Naive thymus-derived CD4-positive, alpha-beta T cell (primary cell): ENCODE results near the gene BRF1. TPM values are rescaled to one million over a fixed set of nuclear protein-coding genes. Genes with fewer than 3 reads are reported as not detected.

Experiments used
- ATAC-seq: fragments of 150-1000 bp; cut with Tn5 transposase; 2 replicates; pipeline ENCODE4 v1.10.0; 2021; ENCODE audit warnings: mild to moderate bottlenecking, moderate library complexity
- CTCF ChIA-PET: fragments of 350-600 bp; sonication (Branson Sonifier 250); formaldehyde crosslinking; loops from one replicate; lab custom pipeline; 2021; ENCODE audit warnings: antibody characterized with exemption; lab: Charles Lee
- POLR2A ChIA-PET: fragments of 350-600 bp; sonication (Branson Sonifier 250); formaldehyde crosslinking; loops from one replicate; lab custom pipeline; 2021; ENCODE audit warnings: antibody characterized with exemption, inconsistent platforms; lab: Charles Lee
- DNase-seq, 9 donors: peaks; one replicate each; pipeline versions ENCODE4 v3.0.0 to v3.0.0-alpha.2; 2020 to 2022; ENCODE audit warnings: mixed read lengths in 1 of 9
- H3K27ac ChIP-seq: one replicate; pipeline ENCODE4 v1.7.0; 2013; ENCODE audit warnings: mild to moderate bottlenecking, low read depth, low read length, moderate library complexity
- H3K27me3 ChIP-seq, 2 donors: one replicate each; pipeline ENCODE4 v1.7.0; 2013; ENCODE audit warnings: low read length in 2 of 2, mild to moderate bottlenecking in 2 of 2, moderate library complexity in 2 of 2; ENCODE audit not compliant: control insufficient read depth in 2 of 2, insufficient read depth in 2 of 2
- H3K36me3 ChIP-seq, 3 experiments: 1 replicate in 2 of 3; 2 replicates in 1 of 3; pipeline ENCODE4 v1.7.0; 2013; ENCODE audit warnings: low read length in 3 of 3, mild to moderate bottlenecking in 3 of 3, moderate library complexity in 1 of 3; ENCODE audit not compliant: insufficient read depth in 3 of 3, control insufficient read depth in 2 of 3
- H3K4me1 ChIP-seq, 2 donors: one replicate each; pipeline ENCODE4 v1.7.0; 2013; ENCODE audit warnings: low read length in 2 of 2, mild to moderate bottlenecking in 2 of 2, moderate library complexity in 1 of 2; ENCODE audit not compliant: control insufficient read depth in 2 of 2, insufficient read depth in 2 of 2
- H3K4me3 ChIP-seq: 2 replicates; pipeline ENCODE4 v1.7.0; 2013; ENCODE audit warnings: mild to moderate bottlenecking, low read length
- H3K9me3 ChIP-seq, 3 experiments: 1 replicate in 2 of 3; 2 replicates in 1 of 3; pipeline ENCODE4 v1.7.0; 2013; ENCODE audit warnings: low read length in 3 of 3; ENCODE audit not compliant: control insufficient read depth in 2 of 3
- H3K27ac Mint-ChIP-seq, 9 donors: one replicate each; pipeline ENCODE4 v1.8.0; 2020 to 2022; ENCODE audit warnings: mixed read lengths in 9 of 9, mild to moderate bottlenecking in 8 of 9, moderate library complexity in 5 of 9, inconsistent platforms in 2 of 9
- H3K27me3 Mint-ChIP-seq, 5 donors: one replicate each; pipeline ENCODE4 v1.8.0; 2021 to 2022; ENCODE audit warnings: mixed read lengths in 5 of 5, mild to moderate bottlenecking in 1 of 5
- H3K36me3 Mint-ChIP-seq, 5 donors: one replicate each; pipeline ENCODE4 v1.8.0; 2020 to 2022; ENCODE audit warnings: mixed read lengths in 5 of 5, mild to moderate bottlenecking in 3 of 5, inconsistent platforms in 1 of 5
- H3K4me1 Mint-ChIP-seq, 7 donors: one replicate each; pipeline ENCODE4 v1.8.0; 2020 to 2022; ENCODE audit warnings: mixed read lengths in 7 of 7, mild to moderate bottlenecking in 3 of 7, inconsistent platforms in 1 of 7
- H3K4me3 Mint-ChIP-seq, 10 donors: one replicate each; pipeline ENCODE4 v1.8.0; 2020 to 2022; ENCODE audit warnings: mild to moderate bottlenecking in 10 of 10, mixed read lengths in 10 of 10, moderate library complexity in 6 of 10, inconsistent platforms in 2 of 10
- H3K9me3 Mint-ChIP-seq, 11 donors: one replicate each; pipeline ENCODE4 v1.8.0; 2020 to 2022; ENCODE audit warnings: mixed read lengths in 11 of 11, mild to moderate bottlenecking in 4 of 11, inconsistent platforms in 1 of 11, moderate library complexity in 1 of 11
- intact Hi-C, 2 donors: fragments of 100-400 bp; cut with micrococcal nuclease; formaldehyde crosslinking; loops; one replicate each; pipeline ENCODE4 v1.15.1; 2023
- polyA plus RNA-seq, 2 donors: library from polyadenylated mRNA; unstranded; fragments of 300-500 nt; fragmentation: Illumina TruSeq; gene quantifications; one replicate each; pipeline ENCODE4 v1.2.3, GENCODE V29; 2021
- total RNA-seq, 6 experiments: library from RNA in 5 of 6; stranded (reverse) in 5 of 6; gene quantifications; 1 replicate in 5 of 6; 2 replicates in 1 of 6; pipeline ENCODE4 v1.2.3 and lab custom pipeline; 2021 to 2026

Gene BRF1
- total and polyA plus RNA-seq, 7 experiments from 2014 or later: 7.1 to 75.7 (median 60.2) TPM

GRCh38 chr14:105247026-105247425 lies 53.8 kb downstream of the BRF1 start:
- ChIA-PET POLR2A (no interaction called here), CTCF (interaction anchor here (0.7 to 1.1 kb wide), 2 partner anchors 35 to 105 kb away, joined by 3 to 4 read pairs; no protein-coding TSS in a partner anchor)
- no peaks in the 10 kb centered on the region for H3K27me3 Mint-ChIP-seq
- Histone ChIP-seq H3K27ac (no peak overlapping the region), H3K36me3 (peaks cover 0 to 31% (median 0%) of the 10 kb centered on the region in 3 experiments), H3K4me1 (peaks cover 12 to 14% of the 10 kb centered on the region in 2 donors), H3K27me3 (no peaks in the 10 kb centered on the region), H3K4me3 (no peak overlapping the region), H3K9me3 (no peaks in the 10 kb centered on the region)
- H3K4me3 Mint-ChIP-seq: peak overlapping the region in 9 of 10 donors; percentile 66 to 81 (median 79)
- H3K9me3 Mint-ChIP-seq: no peaks in the 10 kb centered on the region
- no peak for ATAC-seq
- peaks cover 17 to 52% (median 31%) of the 10 kb centered on the region in 7 donors for H3K4me1 Mint-ChIP-seq
- peak overlapping the region in 5 of 9 donors; percentile 59 to 89 (median 67) for H3K27ac Mint-ChIP-seq
- no peak for DNase-seq
- H3K36me3 Mint-ChIP-seq: peaks cover 0 to 11% (median 0%) of the 10 kb centered on the region in 5 donors
- intact Hi-C loops: loop anchor here in 1 of 2 donors (10.0 kb wide), 1 partner anchor 48 kb away; no protein-coding TSS in a partner anchor

- Mint-ChIP-seq H3K4me1 (peaks cover 14 to 36% (median 20%) of the 10 kb centered on the region in 7 donors), H3K4me3 (peak overlapping the region in 1 of 10 donors; percentile 30), H3K27me3 (no peaks in the 10 kb centered on the region), H3K9me3 (no peaks in the 10 kb centered on the region), H3K27ac (peak overlapping the region in 1 of 9 donors; percentile 28), H3K36me3 (peaks cover 0 to 11% (median 0%) of the 10 kb centered on the region in 5 donors)
- Histone ChIP-seq H3K4me3 (no peak overlapping the region), H3K9me3 (no peaks in the 10 kb centered on the region), H3K27ac (no peak overlapping the region), H3K27me3 (no peaks in the 10 kb centered on the region), H3K36me3 (peaks cover 0 to 17% (median 0%) of the 10 kb centered on the region in 3 experiments), H3K4me1 (peaks cover 9 to 14% of the 10 kb centered on the region in 2 donors)
- ChIA-PET POLR2A (interaction anchor here (1.4 kb wide), 1 partner anchor 57 kb away, joined by 3 read pairs; no protein-coding TSS in a partner anchor), CTCF (no interaction called here)
- intact Hi-C loops: loop anchor here in 1 of 2 donors (10.0 kb wide), 1 partner anchor 50 kb away; no protein-coding TSS in a partner anchor
- DNase-seq: no peak
- ATAC-seq: no peak
These were observed 56.5 kb downstream of the BRF1 start for GRCh38 chr14:105244334-105244733.

- Histone ChIP-seq H3K36me3 (peaks cover 0 to 17% (median 0%) of the 10 kb centered on the region in 3 experiments), H3K4me3 (no peak overlapping the region), H3K4me1 (no peaks in the 10 kb centered on the region), H3K9me3 (no peaks in the 10 kb centered on the region), H3K27ac (no peak overlapping the region), H3K27me3 (no peaks in the 10 kb centered on the region)
- H3K27ac Mint-ChIP-seq: no peak overlapping the region
- no peaks in the 10 kb centered on the region for H3K27me3 Mint-ChIP-seq
- H3K4me3 Mint-ChIP-seq: no peak overlapping the region
- peaks cover 7 to 21% (median 10%) of the 10 kb centered on the region in 7 donors for H3K4me1 Mint-ChIP-seq
- H3K9me3 Mint-ChIP-seq: no peaks in the 10 kb centered on the region
- peaks cover 0 to 10% (median 0%) of the 10 kb centered on the region in 5 donors for H3K36me3 Mint-ChIP-seq
- ChIA-PET POLR2A (no interaction called here), CTCF (no interaction called here)
- no peak for DNase-seq
- ATAC-seq: peak; percentile 10
- intact Hi-C loops: loop anchor here in 1 of 2 donors (10.0 kb wide), 1 partner anchor 53 kb away; no protein-coding TSS in a partner anchor
These were observed 59.2 kb downstream of the BRF1 start for GRCh38 chr14:105241641-105242040.

- Mint-ChIP-seq H3K27ac (no peak overlapping the region), H3K36me3 (peaks cover 0 to 9% (median 0%) of the 10 kb centered on the region in 5 donors), H3K27me3 (no peaks in the 10 kb centered on the region), H3K4me3 (no peak overlapping the region), H3K4me1 (peaks cover 7 to 16% (median 9%) of the 10 kb centered on the region in 7 donors), H3K9me3 (no peaks in the 10 kb centered on the region)
- DNase-seq (no peak), ATAC-seq (no peak)
- no peaks in the 10 kb centered on the region for H3K4me1 ChIP-seq
- peaks cover 0 to 17% (median 0%) of the 10 kb centered on the region in 3 experiments for H3K36me3 ChIP-seq
- H3K4me3 ChIP-seq: no peak overlapping the region
- ChIA-PET POLR2A (no interaction called here), CTCF (no interaction called here)
- no peaks in the 10 kb centered on the region for H3K9me3 ChIP-seq
- no peaks in the 10 kb centered on the region for H3K27me3 ChIP-seq
- no peak overlapping the region for H3K27ac ChIP-seq
- intact Hi-C loops: loop anchor here in 1 of 2 donors (10.0 kb wide), 1 partner anchor 54 kb away; no protein-coding TSS in a partner anchor
These were observed 59.8 kb downstream of the BRF1 start for GRCh38 chr14:105240811-105241576.

- ChIA-PET POLR2A (no interaction called here), CTCF (no interaction called here)
- H3K27me3 ChIP-seq: no peaks in the 10 kb centered on the region
- peaks cover 0 to 33% (median 0%) of the 10 kb centered on the region in 3 experiments for H3K36me3 ChIP-seq
- H3K4me1 ChIP-seq: no peaks in the 10 kb centered on the region
- H3K4me3 ChIP-seq: no peak overlapping the region
- no peak for DNase-seq
- no peak overlapping the region for H3K27ac Mint-ChIP-seq
- H3K4me1 Mint-ChIP-seq: no peaks in the 10 kb centered on the region
- no peak overlapping the region for H3K4me3 Mint-ChIP-seq
- H3K27ac ChIP-seq: no peak overlapping the region
- no peak for ATAC-seq
- no peaks in the 10 kb centered on the region for H3K9me3 ChIP-seq
- intact Hi-C loops: no loop called here
- peaks cover 0 to 8% (median 0%) of the 10 kb centered on the region in 5 donors for H3K36me3 Mint-ChIP-seq
- no peaks in the 10 kb centered on the region for H3K9me3 Mint-ChIP-seq
- H3K27me3 Mint-ChIP-seq: no peaks in the 10 kb centered on the region
These were observed 71.6 kb downstream of the BRF1 start for GRCh38 chr14:105229099-105229655.

- DNase-seq: no peak
- Histone ChIP-seq H3K27me3 (no peaks in the 10 kb centered on the region), H3K9me3 (no peaks in the 10 kb centered on the region), H3K4me3 (no peak overlapping the region), H3K36me3 (peaks cover 0 to 39% (median 0%) of the 10 kb centered on the region in 3 experiments), H3K4me1 (no peaks in the 10 kb centered on the region), H3K27ac (no peak overlapping the region)
- no peaks in the 10 kb centered on the region for H3K4me1 Mint-ChIP-seq
- no peak overlapping the region for H3K4me3 Mint-ChIP-seq
- H3K27ac Mint-ChIP-seq: no peak overlapping the region
- no peak for ATAC-seq
- H3K27me3 Mint-ChIP-seq: no peaks in the 10 kb centered on the region
- ChIA-PET POLR2A (no interaction called here), CTCF (no interaction called here)
- intact Hi-C loops: no loop called here
- H3K9me3 Mint-ChIP-seq: no peaks in the 10 kb centered on the region
- peaks cover 0 to 13% (median 0%) of the 10 kb centered on the region in 5 donors for H3K36me3 Mint-ChIP-seq
These were observed 72.2 kb downstream of the BRF1 start for GRCh38 chr14:105228562-105228961.
